DND-41 (cell line): ENCODE data around the gene UBL3.

Experiments used
- ATAC-seq: fragments of 200-7000 bp; cut with Tn5 transposase; 3 replicates; pipeline ENCODE4 v1.9.1; 2021; ENCODE audit warnings: low read depth; ENCODE audit not compliant: insufficient read depth
- DNase-seq: peaks from one replicate; pipeline ENCODE4 v3.0.0-alpha.2; 2020
- H2AFZ ChIP-seq: 2 replicates; pipeline ENCODE4 v1.6.0; 2012; ENCODE audit warnings: low read depth, low read length
- H3K27ac ChIP-seq: 2 replicates; pipeline ENCODE4 v1.5.1; 2012; ENCODE audit warnings: low read length, inconsistent platforms
- H3K27me3 ChIP-seq: fragments of 200-600 bp; sonication (generic); 2 replicates; pipeline ENCODE4 v1.6.0; 2012; ENCODE audit warnings: low read length, mild to moderate bottlenecking, inconsistent platforms; ENCODE audit not compliant: insufficient read depth, poor library complexity
- H3K36me3 ChIP-seq: 2 replicates; pipeline ENCODE4 v1.5.1; 2012; ENCODE audit warnings: low read length, inconsistent platforms; ENCODE audit not compliant: insufficient read depth
- H3K4me1 ChIP-seq: 2 replicates; pipeline ENCODE4 v1.5.1; 2012; ENCODE audit warnings: mild to moderate bottlenecking, low read length; ENCODE audit not compliant: insufficient read depth
- H3K4me2 ChIP-seq: 2 replicates; pipeline ENCODE4 v1.6.0; 2012; ENCODE audit warnings: mild to moderate bottlenecking, moderate library complexity, low read length, inconsistent platforms; ENCODE audit not compliant: insufficient read depth
- H3K4me3 ChIP-seq, 2 experiments: fragments of 200-600 bp in 1 of 2; shearing (Covaris generic) in 1 of 2; 2 replicates each; pipeline ENCODE4 v1.5.1; 2012 to 2016; ENCODE audit warnings: inconsistent platforms in 2 of 2, low read length in 2 of 2, mild to moderate bottlenecking in 2 of 2, low read depth in 1 of 2, moderate library complexity in 1 of 2
- H3K79me2 ChIP-seq: 2 replicates; pipeline ENCODE4 v1.6.0; 2012; ENCODE audit warnings: low read length, inconsistent platforms; ENCODE audit not compliant: insufficient read depth
- H3K9ac ChIP-seq: 2 replicates; pipeline ENCODE4 v1.6.0; 2012; ENCODE audit warnings: low read depth, mild to moderate bottlenecking, inconsistent platforms, low read length, moderate library complexity
- H3K9me3 ChIP-seq: 2 replicates; pipeline ENCODE4 v1.5.1; 2012; ENCODE audit warnings: low read length, moderate library complexity, mild to moderate bottlenecking, inconsistent platforms; ENCODE audit not compliant: insufficient read depth, severe bottlenecking
- H4K20me1 ChIP-seq: 2 replicates; pipeline ENCODE4 v1.6.0; 2012; ENCODE audit warnings: low read length; ENCODE audit not compliant: insufficient read depth
- EZH2 ChIP-seq: IDR thresholded peaks from 3 replicates; pipeline ENCODE4 v1.6.1; 2012; ENCODE audit warnings: borderline replicate concordance, low read depth, mild to moderate bottlenecking, moderate library complexity, low read length, inconsistent platforms; ENCODE audit not compliant: severe bottlenecking
- TF ChIP-seq, protein P1 (sequence below): IDR thresholded peaks from 2 replicates; pipeline ENCODE4 v1.5.1; 2012; ENCODE audit warnings: borderline replicate concordance, low read length, moderate library complexity, mild to moderate bottlenecking; ENCODE audit not compliant: poor library complexity, severe bottlenecking; ENCODE audit errors: extremely low read depth

UBL3 gene

DNA sequence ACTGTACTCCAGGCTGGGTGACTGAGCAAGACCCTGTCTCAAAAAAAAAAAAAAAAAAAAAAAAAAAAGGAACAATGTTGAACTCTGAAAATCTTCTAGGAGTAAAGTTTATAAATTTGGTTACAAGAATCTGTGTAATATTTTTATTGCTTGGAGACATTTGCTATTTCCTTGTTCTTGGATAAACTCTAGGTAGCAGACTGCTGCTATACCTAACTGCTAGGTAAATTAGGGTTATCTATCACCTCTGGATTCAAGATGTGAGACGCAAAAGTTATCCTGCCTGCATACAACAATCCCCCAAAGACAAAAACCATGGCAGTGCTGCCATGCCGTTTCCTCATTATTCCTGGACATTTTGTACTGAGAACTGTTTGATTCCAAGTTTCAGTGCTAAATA lies 33.7 kb downstream of the UBL3 start:
- no peaks in the 10 kb centered on the region for H4K20me1 ChIP-seq
- H3K4me2 ChIP-seq = no peak overlapping the region
- no peak overlapping the region for H3K9ac ChIP-seq
- no peak overlapping the region for H2AFZ ChIP-seq
- no peaks in the 10 kb centered on the region for H3K9me3 ChIP-seq
- no peaks in the 10 kb centered on the region for H3K36me3 ChIP-seq
- H3K27ac ChIP-seq = no peak overlapping the region
- DNase-seq (no peak), ATAC-seq (no peak)
- TF ChIP-seq, protein P1, sequence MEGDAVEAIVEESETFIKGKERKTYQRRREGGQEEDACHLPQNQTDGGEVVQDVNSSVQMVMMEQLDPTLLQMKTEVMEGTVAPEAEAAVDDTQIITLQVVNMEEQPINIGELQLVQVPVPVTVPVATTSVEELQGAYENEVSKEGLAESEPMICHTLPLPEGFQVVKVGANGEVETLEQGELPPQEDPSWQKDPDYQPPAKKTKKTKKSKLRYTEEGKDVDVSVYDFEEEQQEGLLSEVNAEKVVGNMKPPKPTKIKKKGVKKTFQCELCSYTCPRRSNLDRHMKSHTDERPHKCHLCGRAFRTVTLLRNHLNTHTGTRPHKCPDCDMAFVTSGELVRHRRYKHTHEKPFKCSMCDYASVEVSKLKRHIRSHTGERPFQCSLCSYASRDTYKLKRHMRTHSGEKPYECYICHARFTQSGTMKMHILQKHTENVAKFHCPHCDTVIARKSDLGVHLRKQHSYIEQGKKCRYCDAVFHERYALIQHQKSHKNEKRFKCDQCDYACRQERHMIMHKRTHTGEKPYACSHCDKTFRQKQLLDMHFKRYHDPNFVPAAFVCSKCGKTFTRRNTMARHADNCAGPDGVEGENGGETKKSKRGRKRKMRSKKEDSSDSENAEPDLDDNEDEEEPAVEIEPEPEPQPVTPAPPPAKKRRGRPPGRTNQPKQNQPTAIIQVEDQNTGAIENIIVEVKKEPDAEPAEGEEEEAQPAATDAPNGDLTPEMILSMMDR = no peak
- no peak for TF ChIP-seq EZH2
- H3K27me3 ChIP-seq = no peaks in the 10 kb centered on the region
- H3K4me3 ChIP-seq = no peak overlapping the region
- no peaks in the 10 kb centered on the region for H3K4me1 ChIP-seq
- H3K79me2 ChIP-seq = no peaks in the 10 kb centered on the region; the same call in 1 of the 2 replicates

DNA sequence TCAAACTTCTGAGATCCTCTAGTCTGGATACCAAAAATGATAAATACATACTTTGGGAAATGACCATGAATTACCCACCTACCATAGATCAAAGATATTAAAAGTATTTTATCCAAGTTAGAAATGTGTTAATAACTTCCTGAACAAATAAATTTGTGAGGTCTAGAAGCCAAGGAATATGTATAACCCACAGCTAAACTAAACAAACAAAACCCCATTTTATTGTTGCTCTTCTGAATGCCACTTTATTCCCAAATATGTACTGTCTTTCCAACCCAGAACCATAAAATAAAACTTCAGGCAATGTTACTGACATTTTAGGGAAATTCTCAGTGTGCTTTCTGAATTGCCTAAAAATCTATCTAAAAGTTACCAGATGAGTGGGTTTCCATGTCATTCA lies 35.1 kb downstream of the UBL3 start:
- no peak for DNase-seq
- no peak overlapping the region for H3K27ac ChIP-seq

DNA sequence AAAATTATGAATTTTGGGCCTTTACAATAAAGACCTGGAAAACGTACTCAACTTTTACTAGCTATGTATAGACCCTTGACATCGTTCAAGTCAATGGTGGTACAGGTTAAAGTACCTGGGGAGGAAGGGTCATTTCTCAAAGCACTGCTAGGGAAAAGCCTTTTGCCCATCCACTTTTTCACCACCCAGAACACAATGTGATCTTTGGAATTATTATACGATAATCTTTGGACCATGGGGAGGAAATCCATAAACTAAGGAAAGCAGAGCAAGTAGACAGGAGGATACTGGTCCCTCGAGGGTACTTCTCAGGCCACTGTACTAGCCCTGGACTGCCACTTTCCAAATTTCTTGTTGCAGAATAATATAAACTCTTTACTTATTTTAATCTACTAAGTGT lies 39.5 kb downstream of the UBL3 start:
- no peaks in the 10 kb centered on the region for H3K36me3 ChIP-seq
- no peak overlapping the region for H3K27ac ChIP-seq
- no peaks in the 10 kb centered on the region for H4K20me1 ChIP-seq
- no peaks in the 10 kb centered on the region for H3K9me3 ChIP-seq
- H3K27me3 ChIP-seq = no peaks in the 10 kb centered on the region
- no peak overlapping the region for H3K9ac ChIP-seq
- H3K79me2 ChIP-seq = no peaks in the 10 kb centered on the region
- ATAC-seq = no peak
- DNase-seq = no peak
- H3K4me1 ChIP-seq = no peaks in the 10 kb centered on the region
- no peak overlapping the region for H3K4me3 ChIP-seq
- TF ChIP-seq, protein P1 = no peak
- TF ChIP-seq EZH2 = no peak
- no peak overlapping the region for H2AFZ ChIP-seq
- no peak overlapping the region for H3K4me2 ChIP-seq

More for the DNA sequence above, 35.1 kb downstream of the UBL3 start:
- Histone ChIP-seq H3K4me2 (no peak overlapping the region), H3K9me3 (no peaks in the 10 kb centered on the region), H3K27me3 (no peaks in the 10 kb centered on the region), H2AFZ (no peak overlapping the region), H3K36me3 (no peaks in the 10 kb centered on the region), H4K20me1 (no peaks in the 10 kb centered on the region), H3K4me3 (no peak overlapping the region), H3K9ac (no peak overlapping the region), H3K79me2 (no peaks in the 10 kb centered on the region; the same call in 1 of the 2 replicates), H3K4me1 (no peaks in the 10 kb centered on the region)
- ATAC-seq = no peak
- no peak for TF ChIP-seq EZH2
- TF ChIP-seq, protein P1 = no peak
